ENCODE data around the gene SYT2.
"Not testable (repeated sequence)": the region's sequence is repeated elsewhere in the genome, so short reads cannot be mapped to it uniquely, and the experiment has no call there.

Gene SYT2

GRCh38 chr1:202648605-202649226 lies 61.5 kb downstream of the SYT2 start:
- in situ Hi-C loops (cut with MboI; ENCODE audit: low sequenced_read_pairs): no loop called here

GRCh38 chr1:202645097-202645476 lies 65.2 kb downstream of the SYT2 start:
- in situ Hi-C loops (cut with MboI; ENCODE audit: low sequenced_read_pairs): no loop called here

- in situ Hi-C loops (cut with MboI; ENCODE audit: low sequenced_read_pairs): no loop called here
These were observed 65.8 kb downstream of the SYT2 start for GRCh38 chr1:202644219-202645096.

- in situ Hi-C loops (cut with MboI; ENCODE audit: low sequenced_read_pairs): no loop called here
These were observed 66.6 kb downstream of the SYT2 start for GRCh38 chr1:202643397-202644218.

- in situ Hi-C loops (cut with MboI; ENCODE audit: low sequenced_read_pairs): no loop called here
These were observed 67.5 kb downstream of the SYT2 start for GRCh38 chr1:202642619-202643291.

- in situ Hi-C loops (cut with MboI; ENCODE audit: low sequenced_read_pairs): no loop called here
These were observed 68.0 kb downstream of the SYT2 start for GRCh38 chr1:202642212-202642611.

GRCh38 chr1:202639500-202639899 lies 70.8 kb downstream of the SYT2 start:
- in situ Hi-C loops (cut with MboI; ENCODE audit: low sequenced_read_pairs): no loop called here

- in situ Hi-C loops (cut with MboI; ENCODE audit: low sequenced_read_pairs): not testable (repeated sequence)
These were observed 71.5 kb downstream of the SYT2 start for GRCh38 chr1:202638701-202639305.

- in situ Hi-C loops (cut with MboI; ENCODE audit: low sequenced_read_pairs): no loop called here
These were observed 72.1 kb downstream of the SYT2 start for GRCh38 chr1:202638019-202638700.

GRCh38 chr1:202637321-202638018 lies 72.8 kb downstream of the SYT2 start:
- in situ Hi-C loops (cut with MboI; ENCODE audit: low sequenced_read_pairs): not testable (repeated sequence)

GRCh38 chr1:202636171-202636570 lies 74.1 kb downstream of the SYT2 start:
- in situ Hi-C loops (cut with MboI; ENCODE audit: low sequenced_read_pairs): not testable (repeated sequence)

GRCh38 chr1:202632241-202632640 lies 78.0 kb downstream of the SYT2 start:
- in situ Hi-C loops (cut with MboI; ENCODE audit: low sequenced_read_pairs): no loop called here

- in situ Hi-C loops (cut with MboI; ENCODE audit: low sequenced_read_pairs): no loop called here
These were observed 79.0 kb downstream of the SYT2 start for GRCh38 chr1:202631076-202631923.

- in situ Hi-C loops (cut with MboI; ENCODE audit: low sequenced_read_pairs): no loop called here
These were observed 79.7 kb downstream of the SYT2 start for GRCh38 chr1:202630541-202630940.

GRCh38 chr1:202630096-202630495 lies 80.2 kb downstream of the SYT2 start:
- in situ Hi-C loops (cut with MboI; ENCODE audit: low sequenced_read_pairs): not testable (repeated sequence)

GRCh38 chr1:202629257-202629811 lies 80.9 kb downstream of the SYT2 start:
- in situ Hi-C loops (cut with MboI; ENCODE audit: low sequenced_read_pairs): not testable (repeated sequence)

- in situ Hi-C loops (cut with MboI; ENCODE audit: low sequenced_read_pairs): no loop called here
These were observed 81.5 kb downstream of the SYT2 start for GRCh38 chr1:202628646-202629215.
